Neural cell (in vitro differentiated cells): ENCODE results near the gene DST. TPM values are rescaled to one million over a fixed set of nuclear protein-coding genes. Genes with fewer than 3 reads are reported as not detected.

Source experiments
- H2AFZ ChIP-seq: fragments of 200-600, 300-800 bp; sonication (generic), shearing (Covaris generic); 2 replicates; pipeline ENCODE4 v1.6.0; 2014; ENCODE audit warnings: low read depth, mild to moderate bottlenecking, antibody characterized with exemption, low read length, moderate library complexity
- H3F3A ChIP-seq: fragments of 200-600 bp; shearing (Covaris generic); 2 replicates; pipeline ENCODE4 v1.6.1; 2016; ENCODE audit warnings: mild to moderate bottlenecking, moderate library complexity, mixed read lengths, antibody characterized with exemption, low read length; ENCODE audit not compliant: insufficient read depth, poor library complexity, severe bottlenecking
- H3K27ac ChIP-seq: fragments of 200-600, 300-800 bp; sonication (generic), shearing (Covaris generic); 2 replicates; pipeline ENCODE4 v1.5.1; 2014; ENCODE audit warnings: mild to moderate bottlenecking, low read length, moderate library complexity
- H3K27me3 ChIP-seq: fragments of 300-800, 200-600 bp; sonication (generic), shearing (Covaris generic); 2 replicates; pipeline ENCODE4 v1.6.0; 2014; ENCODE audit warnings: mild to moderate bottlenecking, low read depth, low read length, moderate library complexity; ENCODE audit not compliant: insufficient read depth
- H3K36me3 ChIP-seq: fragments of 300-800, 200-600 bp; sonication (generic), shearing (Covaris generic); 2 replicates; pipeline ENCODE4 v1.5.1; 2014; ENCODE audit warnings: mild to moderate bottlenecking, antibody characterized with exemption, low read length, moderate library complexity; ENCODE audit not compliant: insufficient read depth
- H3K4me2 ChIP-seq: fragments of 300-800, 200-600 bp; sonication (generic), shearing (Covaris generic); 2 replicates; pipeline ENCODE4 v1.6.0; 2014; ENCODE audit warnings: mild to moderate bottlenecking, low read length
- H3K4me3 ChIP-seq: fragments of 300-800, 200-600 bp; sonication (generic), shearing (Covaris generic); 2 replicates; pipeline ENCODE4 v1.5.1; 2014; ENCODE audit warnings: mild to moderate bottlenecking, low read length, moderate library complexity
- H3K79me2 ChIP-seq: fragments of 200-600 bp; shearing (Covaris generic); replicated peaks from 2 replicates; pipeline ENCODE4 v1.6.0; 2014; ENCODE audit warnings: mild to moderate bottlenecking, low read length, moderate library complexity; ENCODE audit not compliant: insufficient read depth
- H3K9ac ChIP-seq: fragments of 300-800, 200-600 bp; sonication (generic), shearing (Covaris generic); 2 replicates; pipeline ENCODE4 v1.6.1; 2016; ENCODE audit warnings: mild to moderate bottlenecking, low read length, mixed read lengths
- H3K9me2 ChIP-seq: fragments of 200-600 bp; shearing (Covaris generic); 2 replicates; pipeline ENCODE4 v1.6.1; 2016; ENCODE audit warnings: mild to moderate bottlenecking, low read length, mixed read lengths; ENCODE audit not compliant: insufficient read depth
- H3K9me3 ChIP-seq: fragments of 200-600, 300-800 bp; sonication (generic), shearing (Covaris generic); 2 replicates; pipeline ENCODE4 v1.6.1; 2016; ENCODE audit warnings: mild to moderate bottlenecking, mixed run types, low read length, moderate library complexity, mixed read lengths
- H4K20me1 ChIP-seq: fragments of 200-600 bp; shearing (Covaris generic); 2 replicates; pipeline ENCODE4 v1.6.1; 2016; ENCODE audit warnings: mild to moderate bottlenecking, mixed run types; ENCODE audit not compliant: insufficient read depth
- EP300 ChIP-seq: fragments of 450-650 bp; conservative IDR thresholded peaks from 2 replicates; pipeline ENCODE4 v1.6.1; 2014; ENCODE audit warnings: antibody characterized with exemption, mild to moderate bottlenecking, moderate library complexity; ENCODE audit not compliant: poor library complexity, severe bottlenecking
- EZH2 ChIP-seq: fragments of 200-600, 300-800 bp; shearing (Covaris generic), sonication (generic); IDR thresholded peaks from 2 replicates; pipeline ENCODE4 v1.6.1; 2014; ENCODE audit warnings: antibody characterized with exemption, low read length, borderline replicate concordance, mild to moderate bottlenecking; ENCODE audit not compliant: insufficient read depth, poor library complexity, severe bottlenecking
- MXI1 ChIP-seq: fragments of 450-650 bp; conservative IDR thresholded peaks from 2 replicates; pipeline ENCODE4 v1.6.1; 2014; ENCODE audit warnings: antibody characterized with exemption, mild to moderate bottlenecking; ENCODE audit not compliant: poor library complexity, severe bottlenecking
- POLR2AphosphoS5 ChIP-seq: IDR thresholded peaks from 2 replicates; pipeline ENCODE4 v1.6.1; 2012
- RAD21 ChIP-seq: fragments of 450-650 bp; conservative IDR thresholded peaks from 2 replicates; pipeline ENCODE4 v1.6.1; 2014; ENCODE audit warnings: antibody characterized with exemption, mild to moderate bottlenecking, moderate library complexity
- REST ChIP-seq: IDR thresholded peaks from 2 replicates; pipeline ENCODE4 v1.6.1; 2012; ENCODE audit warnings: borderline replicate concordance
- SMC3 ChIP-seq: fragments of 450-650 bp; conservative IDR thresholded peaks from 2 replicates; pipeline ENCODE4 v1.6.1; 2014; ENCODE audit warnings: antibody characterized with exemption, mild to moderate bottlenecking, moderate library complexity; ENCODE audit not compliant: poor library complexity
- TAF1 ChIP-seq: IDR thresholded peaks from 2 replicates; pipeline ENCODE4 v1.6.1; 2012; ENCODE audit warnings: low read depth
- polyA minus RNA-seq: library from RNA; depleted of rRNA, polyadenylated mRNA; stranded (reverse); fragments of >200 nt; gene quantifications from 2 replicates; pipeline ENCODE4 v1.2.3, GENCODE V29; 2014
- polyA plus RNA-seq: library from polyadenylated mRNA; depleted of rRNA; stranded (reverse); fragments of >200 nt; gene quantifications from 2 replicates; pipeline ENCODE4 v1.2.3, GENCODE V29; 2014
- TF ChIP-seq, protein P1 (sequence below): fragments of 450-650 bp; IDR thresholded peaks from 2 replicates; pipeline ENCODE4 v1.5.1; 2014; ENCODE audit warnings: antibody characterized with exemption, mild to moderate bottlenecking, moderate library complexity; ENCODE audit not compliant: poor library complexity, severe bottlenecking

The DST gene
- polyA plus RNA-seq = 118 and 134 TPM in 2 replicates
- 410 and 488 TPM in 2 replicates for polyA minus RNA-seq

DNA sequence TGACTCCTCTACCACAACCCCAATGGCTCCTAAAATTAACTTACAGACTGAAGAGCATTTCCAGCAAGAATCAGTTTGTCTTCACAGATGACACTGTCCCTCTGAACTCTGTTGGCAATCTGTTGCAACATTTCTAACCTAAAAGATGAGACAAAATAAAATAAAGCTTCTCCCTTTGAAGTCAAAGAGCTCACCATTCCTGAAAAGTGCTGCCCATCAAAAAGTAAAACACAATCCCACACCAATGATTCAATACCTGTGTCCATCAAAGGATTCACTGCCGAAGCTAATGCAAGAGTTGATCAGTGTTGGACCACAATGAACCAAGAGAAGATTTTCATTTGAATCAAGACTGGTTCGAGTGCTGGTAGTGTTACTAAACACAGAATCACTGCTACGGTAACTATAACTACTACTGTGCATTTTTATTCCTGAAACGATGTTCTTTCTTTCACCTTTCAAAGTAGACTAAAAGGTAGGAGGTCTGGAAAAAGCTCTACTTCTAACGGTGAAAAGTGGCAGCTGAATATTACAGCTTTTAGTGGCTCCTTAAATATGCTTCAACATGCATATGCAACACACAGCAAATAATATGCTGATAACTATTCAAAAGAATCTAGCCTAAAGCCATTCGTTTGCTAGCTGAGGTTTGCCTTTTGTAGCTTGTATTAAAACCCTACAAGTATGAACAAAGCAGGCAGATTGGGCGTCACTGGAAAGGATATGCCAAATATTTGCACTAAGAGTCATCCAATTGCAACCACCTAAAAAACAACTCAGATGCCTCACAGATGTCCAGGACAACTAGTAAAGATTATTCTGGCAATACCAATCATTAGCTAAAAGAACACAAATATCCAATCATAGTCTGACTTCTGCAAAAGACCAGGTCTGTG, at the start of gene DST:
Gene DST, minus strand, starts transcription at position 524 of the 896 bp plus-strand sequence.
- no peaks in the 10 kb centered on the region for H3K27me3 ChIP-seq
- no peaks in the 10 kb centered on the region for H4K20me1 ChIP-seq
- H3K27ac ChIP-seq = no peak within 1 kb of the TSS
- no peak within 1 kb of the TSS for H2AFZ ChIP-seq
- no peak within 1 kb of the TSS for H3K4me2 ChIP-seq
- H3F3A ChIP-seq = no peaks in the 10 kb centered on the region
- no peaks in the 10 kb centered on the region for H3K79me2 ChIP-seq
- no peak within 1 kb of the TSS for H3K9ac ChIP-seq
- no peak for TF ChIP-seq REST
- TF ChIP-seq EZH2 = no peak
- TF ChIP-seq, protein P1, sequence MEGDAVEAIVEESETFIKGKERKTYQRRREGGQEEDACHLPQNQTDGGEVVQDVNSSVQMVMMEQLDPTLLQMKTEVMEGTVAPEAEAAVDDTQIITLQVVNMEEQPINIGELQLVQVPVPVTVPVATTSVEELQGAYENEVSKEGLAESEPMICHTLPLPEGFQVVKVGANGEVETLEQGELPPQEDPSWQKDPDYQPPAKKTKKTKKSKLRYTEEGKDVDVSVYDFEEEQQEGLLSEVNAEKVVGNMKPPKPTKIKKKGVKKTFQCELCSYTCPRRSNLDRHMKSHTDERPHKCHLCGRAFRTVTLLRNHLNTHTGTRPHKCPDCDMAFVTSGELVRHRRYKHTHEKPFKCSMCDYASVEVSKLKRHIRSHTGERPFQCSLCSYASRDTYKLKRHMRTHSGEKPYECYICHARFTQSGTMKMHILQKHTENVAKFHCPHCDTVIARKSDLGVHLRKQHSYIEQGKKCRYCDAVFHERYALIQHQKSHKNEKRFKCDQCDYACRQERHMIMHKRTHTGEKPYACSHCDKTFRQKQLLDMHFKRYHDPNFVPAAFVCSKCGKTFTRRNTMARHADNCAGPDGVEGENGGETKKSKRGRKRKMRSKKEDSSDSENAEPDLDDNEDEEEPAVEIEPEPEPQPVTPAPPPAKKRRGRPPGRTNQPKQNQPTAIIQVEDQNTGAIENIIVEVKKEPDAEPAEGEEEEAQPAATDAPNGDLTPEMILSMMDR = no peak
- TF ChIP-seq TAF1 = no peak
- no peak for TF ChIP-seq MXI1
- no peak for TF ChIP-seq SMC3
- TF ChIP-seq EP300 = no peak
- TF ChIP-seq RAD21 = no peak
- TF ChIP-seq POLR2AphosphoS5 = no peak
- no peaks in the 10 kb centered on the region for H3K9me3 ChIP-seq
- no peak within 1 kb of the TSS for H3K4me3 ChIP-seq
- H3K9me2 ChIP-seq = no peaks in the 10 kb centered on the region
- peaks cover 16% of the 10 kb centered on the region for H3K36me3 ChIP-seq

DNA sequence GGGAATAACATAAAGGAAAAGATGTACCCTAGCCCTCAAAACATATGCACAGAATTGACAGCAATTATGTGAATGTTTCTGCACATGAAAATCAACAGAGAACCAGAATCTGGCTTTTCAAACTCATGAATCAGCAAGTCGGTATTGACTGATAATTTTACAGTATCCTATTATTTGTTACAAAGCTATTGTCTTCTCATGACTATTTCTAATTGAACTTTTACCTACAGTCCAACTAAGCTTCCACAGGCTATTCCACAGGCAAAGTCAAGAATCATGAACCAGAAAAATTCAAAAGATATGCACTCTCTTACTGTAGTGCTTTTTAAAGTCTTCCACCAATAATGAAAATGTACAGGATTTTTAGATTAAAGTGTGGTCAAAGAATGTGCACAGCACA, 49.1 kb upstream of the DST start:
- Histone ChIP-seq H3K9me2 (no peaks in the 10 kb centered on the region), H3K36me3 (no peaks in the 10 kb centered on the region), H3F3A (no peaks in the 10 kb centered on the region), H3K9me3 (no peaks in the 10 kb centered on the region), H4K20me1 (no peaks in the 10 kb centered on the region), H3K27ac (no peak overlapping the region), H3K4me2 (no peak overlapping the region), H3K79me2 (no peaks in the 10 kb centered on the region), H3K27me3 (no peaks in the 10 kb centered on the region), H3K4me3 (no peak overlapping the region), H3K9ac (no peak overlapping the region), H2AFZ (no peak overlapping the region)
- TF ChIP-seq EP300 = no peak
- TF ChIP-seq, protein P1 = no peak
- no peak for TF ChIP-seq MXI1
- TF ChIP-seq REST = no peak
- TF ChIP-seq TAF1 = no peak
